ENCODE results near the gene TCF4.

- no peak for TF ChIP-seq CTCF (IDR thresholded peaks at IDR 0.05)
- no peak for TF ChIP-seq POLR2A (IDR thresholded peaks at IDR 0.05)
These were observed 17.8 kb upstream of the TCF4 start for GRCh38 chr18:55605733-55606338.
